Suppressor macrophage treated with lipopolysaccharide for 1 hour (primary cell): ENCODE measurements around the gene LLGL2.
A peak's percentile ranks its signal among the peaks of the same experiment; 100 is the strongest.

ENCODE experiments used
- DNase-seq, 3 donors: peaks; one replicate each; pipeline ENCODE4 v3.0.0-alpha.2; 2020 to 2022

LLGL2 gene

GRCh38 chr17:75594499-75595283 lies 69.2 kb downstream of the LLGL2 start:
- DNase-seq: no peak

DNA sequence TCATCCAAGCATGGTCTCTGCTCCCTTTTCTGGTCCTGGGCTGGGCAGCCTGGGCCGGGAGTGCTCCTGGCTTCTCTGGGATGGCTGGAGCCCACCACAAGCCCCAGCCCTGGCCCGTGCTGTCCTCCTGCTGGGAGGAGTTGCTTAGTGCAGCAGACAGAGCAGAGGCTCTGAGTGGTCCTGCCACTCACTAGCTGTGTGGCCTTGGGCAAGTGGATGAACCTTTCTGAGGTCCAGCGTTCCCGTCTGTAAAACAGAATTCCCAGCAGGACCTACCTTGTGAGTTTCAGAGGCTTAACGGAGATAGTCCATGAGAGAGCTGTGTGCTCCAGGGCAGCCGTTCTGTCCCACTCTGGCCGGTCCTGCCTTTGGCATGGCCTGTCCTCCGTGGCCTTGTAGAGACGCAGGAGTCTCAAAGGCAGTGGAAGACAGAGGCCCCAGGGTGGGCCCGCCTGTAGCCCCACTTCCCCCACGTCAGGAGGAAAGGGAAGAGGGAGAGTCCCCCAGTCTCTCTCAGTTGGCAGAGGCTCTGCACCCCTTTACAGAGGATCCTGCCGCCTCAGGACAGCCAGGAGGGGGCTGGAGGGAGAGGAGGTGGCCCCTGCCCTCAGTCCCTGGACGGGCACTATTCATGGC lies 69.9 kb downstream of the LLGL2 start:
- DNase-seq: no peak

DNA sequence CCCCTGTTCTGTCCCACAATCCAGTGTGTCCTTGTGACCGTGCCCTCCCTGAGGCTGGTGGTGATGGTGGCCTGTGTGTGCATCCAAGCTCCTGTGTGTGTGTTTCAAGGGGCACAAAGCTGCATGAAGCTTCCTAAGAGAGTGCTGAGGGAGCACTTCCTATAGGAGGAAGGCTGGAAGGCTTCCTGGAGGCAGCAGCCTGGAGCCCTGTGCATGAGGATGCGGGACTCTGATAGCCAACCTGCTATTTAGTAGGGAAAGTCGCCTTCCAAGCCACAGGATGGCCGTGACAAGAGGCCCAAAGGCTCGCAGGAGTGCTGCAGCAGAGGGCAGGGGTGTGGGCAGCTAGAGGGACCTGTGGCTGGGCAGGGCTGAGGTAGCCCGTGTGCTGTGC lies 70.4 kb downstream of the LLGL2 start:
- DNase-seq: no peak

GRCh38 chr17:75596320-75597087 lies 71.0 kb downstream of the LLGL2 start:
- DNase-seq: no peak

- peak; percentile 60 to 74 (median 65) for DNase-seq
Measured at GRCh38 chr17:75601057-75601987, 75.8 kb downstream of the LLGL2 start.

DNA sequence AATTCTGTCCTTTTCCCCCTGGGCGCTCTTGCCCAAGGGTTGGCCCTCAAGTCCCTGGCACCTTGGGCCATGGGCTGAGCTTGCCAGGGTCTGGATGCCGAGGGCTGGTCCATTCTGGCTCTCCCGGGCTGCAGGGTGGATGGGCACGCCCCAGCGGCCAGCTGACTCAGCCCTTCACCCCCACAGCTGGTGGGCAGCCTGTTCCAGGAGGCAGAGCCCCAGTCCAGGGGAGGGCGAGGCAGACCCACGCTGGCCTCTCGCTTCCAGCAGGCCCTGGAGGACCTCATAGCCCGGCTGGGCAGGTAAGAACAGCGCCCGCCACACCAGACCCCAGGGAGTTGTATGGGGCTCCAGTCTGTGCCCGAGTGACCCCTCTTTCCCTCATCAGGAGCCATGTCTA lies 77.1 kb downstream of the LLGL2 start:
- no peak for DNase-seq

DNA sequence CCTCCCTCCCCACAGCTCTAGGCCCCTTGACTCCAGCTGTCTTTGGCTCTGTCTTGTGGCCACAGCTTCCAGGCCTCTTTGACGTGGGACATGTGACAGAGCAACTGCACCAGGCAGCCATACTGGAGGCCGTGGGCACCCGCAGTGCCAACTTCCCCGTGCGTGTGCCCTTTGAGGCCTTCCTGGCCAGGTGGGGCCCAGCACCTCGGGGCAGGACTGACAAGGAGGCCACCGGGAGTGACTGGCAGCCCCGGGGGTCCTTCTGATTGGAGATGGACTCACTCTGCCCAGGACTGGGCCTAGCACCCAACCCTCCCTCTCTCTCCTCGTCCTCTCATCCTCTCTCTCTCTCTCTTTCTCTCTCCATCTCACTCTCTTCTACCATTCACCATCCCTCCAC lies 77.6 kb downstream of the LLGL2 start:
- no peak for DNase-seq

DNA sequence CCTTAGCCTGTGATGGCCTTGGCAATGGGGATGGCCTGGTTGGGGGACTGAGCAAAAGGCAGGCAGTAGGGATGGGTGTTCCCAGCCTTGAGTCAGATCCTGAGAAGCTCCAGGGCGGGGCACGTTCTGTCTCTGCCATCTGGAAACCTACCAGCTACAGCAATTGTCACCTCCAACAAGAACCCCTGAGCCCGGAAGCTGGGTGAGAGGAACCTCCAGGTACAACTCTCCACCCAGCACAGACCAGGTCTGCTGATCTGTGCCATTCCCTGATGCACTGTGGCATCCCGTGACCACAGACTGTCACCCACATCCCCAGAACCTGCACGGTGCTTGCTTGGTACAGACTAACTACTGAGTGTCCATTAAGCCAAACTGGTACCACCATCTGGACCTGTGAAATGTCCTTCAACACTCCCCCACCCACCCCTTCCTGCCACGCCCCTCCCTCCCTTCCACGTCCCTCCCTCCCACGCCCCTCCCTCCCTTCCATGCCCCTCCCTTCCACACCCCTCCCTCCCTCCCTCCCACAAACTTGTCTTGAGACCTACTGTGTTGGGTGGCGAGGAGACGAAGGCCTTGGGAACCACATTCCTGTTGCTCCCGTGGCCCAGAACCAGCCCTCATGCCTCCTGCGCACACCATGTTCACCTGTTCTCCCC lies 78.7 kb downstream of the LLGL2 start:
- no peak for DNase-seq

DNA sequence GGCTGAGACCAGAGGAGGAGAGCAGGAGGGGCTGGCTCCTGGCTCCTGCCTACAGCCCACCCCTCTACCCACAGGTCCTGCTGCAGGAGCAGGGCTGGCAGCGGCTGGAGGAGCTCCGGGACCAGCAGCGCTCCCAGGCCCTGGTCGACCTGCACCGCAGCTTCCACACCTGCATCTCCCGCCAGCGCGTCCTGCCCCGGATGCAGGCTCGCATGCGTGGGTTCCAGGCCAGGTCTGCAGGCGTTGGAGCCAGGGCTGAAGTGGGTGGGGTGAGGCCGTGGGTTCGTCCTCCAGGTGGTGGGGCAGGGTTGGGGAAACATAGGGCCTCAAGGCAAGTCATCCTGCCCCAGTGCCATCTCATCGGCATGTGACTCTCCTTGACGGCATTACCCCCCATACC lies 80.3 kb downstream of the LLGL2 start:
- no peak for DNase-seq

- DNase-seq: no peak
Measured at GRCh38 chr17:75607086-75607485, 81.6 kb downstream of the LLGL2 start.

DNA sequence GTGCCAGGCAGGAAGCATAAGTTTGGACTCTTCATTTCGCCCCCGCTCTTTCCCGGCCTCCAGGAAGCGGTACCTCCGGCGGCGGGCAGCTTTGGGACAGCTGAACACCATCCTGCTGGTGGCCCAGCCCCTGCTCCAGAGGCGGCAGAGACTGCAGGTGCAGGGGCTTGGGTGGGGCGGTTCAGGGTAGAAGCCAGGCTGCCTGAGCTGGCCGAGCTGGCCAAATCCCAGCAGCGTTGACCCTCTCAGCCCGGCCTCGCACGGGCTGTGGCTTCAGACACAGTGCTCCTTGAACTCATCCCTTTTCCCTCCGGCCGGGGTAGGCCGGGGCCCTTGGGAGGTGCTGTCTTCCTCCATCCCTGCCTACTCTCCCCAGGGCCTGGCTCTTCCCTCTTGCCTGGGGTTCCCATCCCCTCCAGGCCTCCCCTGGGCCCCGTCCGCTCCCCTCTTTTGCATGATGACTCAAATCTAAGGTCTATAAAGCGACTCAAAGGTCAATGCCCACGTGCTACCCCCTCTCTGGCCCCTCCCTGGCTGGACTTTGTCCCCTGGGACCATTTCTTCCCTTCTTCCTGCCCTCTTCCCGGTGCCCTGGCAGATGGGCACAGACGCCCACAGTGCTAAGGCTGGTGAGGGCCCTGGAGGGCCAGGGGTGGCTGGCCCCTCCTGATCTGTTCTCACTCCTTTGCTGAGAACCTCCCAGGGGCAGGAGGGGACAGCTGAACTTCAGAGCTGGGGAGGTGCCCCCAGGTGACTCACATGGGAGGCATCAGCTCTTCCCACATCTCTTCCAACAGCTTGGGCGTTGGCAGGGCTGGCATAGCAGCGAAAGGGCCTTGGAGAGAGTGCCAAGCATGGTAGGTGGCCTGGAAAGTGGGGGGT lies 84.8 kb downstream of the LLGL2 start:
- no peak for DNase-seq

GRCh38 chr17:75611851-75612429 lies 86.4 kb downstream of the LLGL2 start:
- no peak for DNase-seq

DNA sequence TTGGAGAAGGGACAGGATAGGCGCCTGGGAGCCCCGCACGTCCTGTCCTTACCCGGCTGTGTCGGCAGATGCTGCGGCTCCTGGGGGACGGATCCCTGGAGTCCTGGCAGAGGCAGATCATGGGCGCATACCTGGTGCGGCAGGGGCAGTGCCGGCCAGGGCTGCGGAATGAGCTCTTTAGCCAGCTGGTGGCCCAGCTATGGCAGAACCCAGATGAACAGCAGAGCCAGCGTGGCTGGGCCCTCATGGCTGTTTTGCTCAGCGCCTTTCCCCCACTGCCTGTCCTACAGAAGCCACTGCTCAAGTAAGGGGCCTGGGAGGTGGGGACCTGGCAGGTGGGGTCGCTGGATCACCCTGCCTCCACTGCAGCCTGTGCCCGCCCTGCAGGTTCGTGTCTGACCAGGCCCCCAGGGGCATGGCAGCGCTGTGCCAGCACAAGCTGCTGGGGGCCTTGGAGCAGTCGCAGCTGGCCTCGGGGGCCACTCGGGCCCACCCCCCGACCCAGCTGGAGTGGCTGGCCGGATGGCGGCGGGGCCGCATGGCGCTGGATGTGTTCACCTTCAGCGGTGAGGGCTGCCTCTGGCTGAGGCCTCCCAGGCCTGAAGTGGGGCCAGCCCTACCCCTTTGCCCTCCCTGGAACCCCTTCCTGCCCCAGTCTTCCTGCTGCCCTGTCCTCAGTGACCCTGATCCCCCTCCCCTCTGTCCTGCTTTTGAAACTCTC lies 87.6 kb downstream of the LLGL2 start:
- DNase-seq: no peak

GRCh38 chr17:75614006-75614405 lies 88.5 kb downstream of the LLGL2 start:
- no peak for DNase-seq

DNA sequence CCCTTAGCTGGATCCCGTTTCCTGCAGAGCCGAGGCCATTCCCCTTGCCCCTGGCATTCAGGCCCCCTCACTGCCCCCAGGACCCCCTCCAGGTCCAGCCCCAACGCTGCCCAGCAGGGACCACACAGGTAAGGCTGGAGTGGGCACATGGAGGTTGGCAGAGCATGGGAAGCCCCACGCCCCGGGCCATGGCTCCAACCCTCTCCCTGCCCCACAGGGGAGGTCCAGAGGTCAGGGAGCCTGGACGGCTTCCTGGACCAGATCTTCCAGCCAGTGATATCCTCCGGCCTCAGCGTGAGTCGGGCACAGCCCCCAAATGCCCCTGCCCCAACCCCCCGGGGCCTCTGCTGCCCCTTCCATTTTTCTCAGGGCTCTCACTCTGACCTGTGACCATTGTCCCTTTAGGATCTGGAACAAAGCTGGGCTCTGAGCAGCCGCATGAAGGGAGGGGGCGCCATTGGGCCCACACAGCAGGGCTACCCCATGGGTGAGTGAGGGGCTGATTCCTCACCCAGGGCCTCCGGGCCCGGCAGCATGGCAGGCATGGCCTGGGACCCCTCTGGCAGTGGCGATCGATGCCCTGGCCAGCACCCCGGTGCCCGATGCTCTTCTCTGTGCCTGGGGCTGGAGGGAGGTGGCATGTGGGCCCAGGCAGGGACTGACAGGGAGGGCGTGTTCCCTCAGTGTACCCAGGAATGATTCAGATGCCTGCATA lies 89.2 kb downstream of the LLGL2 start:
- no peak for DNase-seq

- no peak for DNase-seq
Measured at GRCh38 chr17:75615301-75615700, 89.8 kb downstream of the LLGL2 start.

DNA sequence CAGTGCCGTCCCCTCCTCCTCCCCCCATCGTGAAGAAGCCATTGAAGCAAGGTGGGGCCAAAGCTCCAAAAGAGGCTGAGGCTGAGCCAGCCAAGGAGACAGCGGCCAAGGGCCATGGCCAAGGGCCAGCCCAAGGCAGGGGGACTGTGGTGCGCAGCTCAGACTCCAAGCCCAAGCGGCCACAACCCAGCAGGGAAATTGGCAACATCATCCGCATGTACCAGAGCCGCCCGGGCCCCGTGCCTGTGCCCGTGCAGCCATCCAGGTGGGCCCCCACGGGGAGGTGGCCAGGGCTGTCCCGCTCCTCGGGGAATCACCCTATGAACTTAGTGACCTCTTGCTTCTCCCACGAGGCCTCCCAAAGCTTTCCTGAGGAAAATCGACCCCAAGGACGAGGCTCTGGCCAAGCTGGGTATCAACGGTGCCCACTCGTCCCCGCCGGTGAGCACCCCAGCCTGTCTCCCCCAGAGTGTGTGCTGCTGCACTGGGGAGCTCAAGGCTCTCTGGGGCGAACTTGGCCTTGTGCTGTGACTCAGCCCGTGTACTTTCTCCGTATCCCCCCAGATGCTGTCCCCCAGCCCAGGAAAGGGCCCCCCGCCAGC lies 91.1 kb downstream of the LLGL2 start:
- DNase-seq: no peak

- DNase-seq: no peak
Measured at GRCh38 chr17:75617218-75617617, 91.7 kb downstream of the LLGL2 start.

GRCh38 chr17:75617675-75618074 lies 92.2 kb downstream of the LLGL2 start:
- no peak for DNase-seq
